Measurements from ENCODE around the gene SPPL3.

- TF ChIP-seq POLR2AphosphoS5 (IDR thresholded peaks at IDR 0.05; ENCODE audit: insufficient read depth in 1 of 2, low read depth in 1 of 2), result peak; percentile 24 to 41
- no peak for TF ChIP-seq CTCF (IDR thresholded peaks at IDR 0.05)
Measured at GRCh38 chr12:120925740-120926563, 21.8 kb upstream of the SPPL3 start.
